Bronchial epithelial cell (primary cell): ENCODE data around the gene NNMT. TPM values are rescaled to one million over a fixed set of nuclear protein-coding genes. Genes with fewer than 3 reads are reported as not detected.

ENCODE experiments used
- DNase-seq: peaks from one replicate; pipeline ENCODE4 v3.0.0-alpha.2; 2010; ENCODE audit warnings: low read depth
- FAIRE-seq: peaks from 2 replicates; lab custom pipeline; 2011; peaks lifted over from hg19 to GRCh38; lab: Jason Lieb, UNC
- H3K27me3 ChIP-seq: 2 replicates; pipeline ENCODE4 v1.5.1; 2011; ENCODE audit warnings: low read length; ENCODE audit not compliant: control insufficient read depth, insufficient read depth
- H3K36me3 ChIP-seq: 2 replicates; pipeline ENCODE4 v1.5.1; 2011; ENCODE audit warnings: low read length; ENCODE audit not compliant: control insufficient read depth, insufficient read depth
- H3K4me3 ChIP-seq: 2 replicates; pipeline ENCODE4 v1.5.1; 2011; ENCODE audit warnings: mild to moderate bottlenecking, low read depth, low read length, control low read depth
- CTCF ChIP-seq: IDR thresholded peaks from 2 replicates; pipeline ENCODE4 v1.5.1; 2011; ENCODE audit warnings: mild to moderate bottlenecking, moderate library complexity, low read length, control low read depth, inconsistent platforms; ENCODE audit not compliant: insufficient read depth, severe bottlenecking
- total RNA-seq: library from RNA; depleted of rRNA; stranded (reverse); fragments of >200 nt; gene quantifications from 2 replicates; pipeline ENCODE4 v1.2.1, GENCODE V29; 2014

NNMT gene
- total RNA-seq, 1 donor from 2014 or later, result 11.6 TPM

- H3K36me3 ChIP-seq, result no peaks in the 10 kb centered on the region
- DNase-seq (no peak), FAIRE-seq (no peak)
- H3K4me3 ChIP-seq, result no peak overlapping the region
- no peaks in the 10 kb centered on the region for H3K27me3 ChIP-seq
- no peak for TF ChIP-seq CTCF
These were observed 11.5 kb downstream of the NNMT start for GRCh38 chr11:114307524-114308203.

- Histone ChIP-seq H3K36me3 (no peaks in the 10 kb centered on the region), H3K27me3 (no peaks in the 10 kb centered on the region), H3K4me3 (no peak overlapping the region)
- no peak for FAIRE-seq
- TF ChIP-seq CTCF, result no peak
- DNase-seq, result no peak
These were observed 12.5 kb downstream of the NNMT start for GRCh38 chr11:114308689-114309089.

- no peaks in the 10 kb centered on the region for H3K27me3 ChIP-seq
- DNase-seq, result no peak
- no peak for FAIRE-seq
- no peaks in the 10 kb centered on the region for H3K36me3 ChIP-seq
- H3K4me3 ChIP-seq, result no peak overlapping the region
- TF ChIP-seq CTCF, result no peak
These were observed 13.3 kb downstream of the NNMT start for GRCh38 chr11:114309517-114309916.

- FAIRE-seq (no peak), DNase-seq (no peak)
- H3K36me3 ChIP-seq, result no peaks in the 10 kb centered on the region
- TF ChIP-seq CTCF, result no peak
- no peaks in the 10 kb centered on the region for H3K27me3 ChIP-seq
- no peak overlapping the region for H3K4me3 ChIP-seq
These were observed 13.9 kb downstream of the NNMT start for GRCh38 chr11:114310095-114310494.

- TF ChIP-seq CTCF, result no peak
- DNase-seq, result no peak
- FAIRE-seq, result no peak
- Histone ChIP-seq H3K27me3 (no peaks in the 10 kb centered on the region), H3K36me3 (no peaks in the 10 kb centered on the region), H3K4me3 (no peak overlapping the region)
These were observed 15.7 kb downstream of the NNMT start for GRCh38 chr11:114311946-114312345.

GRCh38 chr11:114314096-114314495 is 17.9 kb downstream of the NNMT start:
- H3K27me3 ChIP-seq, result no peaks in the 10 kb centered on the region
- no peak for TF ChIP-seq CTCF
- DNase-seq, result no peak
- no peaks in the 10 kb centered on the region for H3K36me3 ChIP-seq
- H3K4me3 ChIP-seq, result no peak overlapping the region
- no peak for FAIRE-seq
